Esophagus muscularis mucosa (tissue), 4 donors: ENCODE results near the gene TRIM33.

Experiments used
- EP300 ChIP-seq: sonication (generic); formaldehyde crosslinking; IDR thresholded peaks from one replicate; pipeline ENCODE4 v1.6.1; 2017; ENCODE audit warnings: antibody characterized with exemption
- POLR2A ChIP-seq: fragments of 450-650 bp; IDR thresholded peaks from one replicate; pipeline ENCODE4 v1.6.1; 2017; ENCODE audit warnings: antibody characterized with exemption, moderate library complexity, mild to moderate bottlenecking, low read depth
- TF ChIP-seq, protein P1 (sequence below), 3 experiments: fragments of 200-600 bp in 2 of 3; fragments of 450-650 bp in 1 of 3; sonication (generic) in 2 of 3; IDR thresholded peaks; one replicate each; pipeline ENCODE4 v1.5.1; 2017 to 2019; ENCODE audit warnings: antibody characterized with exemption in 3 of 3, mild to moderate bottlenecking in 2 of 3, moderate library complexity in 1 of 3

DNA sequence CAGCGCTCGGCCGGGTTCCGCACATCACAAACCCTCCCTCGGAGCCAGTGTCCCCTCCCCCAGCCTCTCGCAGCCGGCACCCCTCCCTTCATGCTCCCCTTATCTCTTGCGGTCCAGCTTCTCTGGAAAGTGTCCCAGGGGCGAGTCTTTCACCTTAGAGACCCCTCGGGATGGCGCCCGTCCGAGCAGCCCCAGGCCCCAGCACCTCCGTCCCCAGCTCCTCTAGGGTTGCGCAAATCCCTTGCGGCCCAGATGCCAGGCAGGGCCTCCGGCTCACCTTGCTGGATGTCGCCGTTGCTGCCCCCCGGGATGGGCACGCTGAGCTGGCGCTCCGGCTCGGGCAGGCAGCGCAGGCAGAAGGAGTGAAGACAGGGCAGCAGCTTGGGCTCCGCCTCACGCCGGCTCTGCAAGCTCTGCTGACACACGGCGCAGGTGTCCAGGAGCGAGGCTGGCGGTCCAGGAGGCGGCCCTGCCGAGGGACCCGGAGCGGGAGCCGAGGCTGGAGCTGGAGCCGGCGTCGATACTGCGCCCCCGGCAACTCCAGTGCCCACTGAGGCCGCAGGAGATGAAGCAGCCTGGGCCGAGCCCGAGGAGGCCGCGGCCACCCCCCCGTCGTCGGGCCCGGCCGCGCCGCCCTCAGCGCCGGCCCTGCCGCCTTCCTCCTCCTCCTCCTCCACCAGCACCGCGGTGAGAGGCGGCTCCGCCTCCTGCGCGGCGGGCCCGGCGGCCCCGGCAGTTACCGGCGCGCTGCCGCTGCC is 550 bp downstream of the TRIM33 start:
- TF ChIP-seq, protein P1, sequence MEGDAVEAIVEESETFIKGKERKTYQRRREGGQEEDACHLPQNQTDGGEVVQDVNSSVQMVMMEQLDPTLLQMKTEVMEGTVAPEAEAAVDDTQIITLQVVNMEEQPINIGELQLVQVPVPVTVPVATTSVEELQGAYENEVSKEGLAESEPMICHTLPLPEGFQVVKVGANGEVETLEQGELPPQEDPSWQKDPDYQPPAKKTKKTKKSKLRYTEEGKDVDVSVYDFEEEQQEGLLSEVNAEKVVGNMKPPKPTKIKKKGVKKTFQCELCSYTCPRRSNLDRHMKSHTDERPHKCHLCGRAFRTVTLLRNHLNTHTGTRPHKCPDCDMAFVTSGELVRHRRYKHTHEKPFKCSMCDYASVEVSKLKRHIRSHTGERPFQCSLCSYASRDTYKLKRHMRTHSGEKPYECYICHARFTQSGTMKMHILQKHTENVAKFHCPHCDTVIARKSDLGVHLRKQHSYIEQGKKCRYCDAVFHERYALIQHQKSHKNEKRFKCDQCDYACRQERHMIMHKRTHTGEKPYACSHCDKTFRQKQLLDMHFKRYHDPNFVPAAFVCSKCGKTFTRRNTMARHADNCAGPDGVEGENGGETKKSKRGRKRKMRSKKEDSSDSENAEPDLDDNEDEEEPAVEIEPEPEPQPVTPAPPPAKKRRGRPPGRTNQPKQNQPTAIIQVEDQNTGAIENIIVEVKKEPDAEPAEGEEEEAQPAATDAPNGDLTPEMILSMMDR (IDR thresholded peaks at IDR 0.05) = no peak
- TF ChIP-seq POLR2A (no peak), EP300 (no peak)
